Right lobe of liver (tissue), 6 donors: ENCODE data around the gene JMJD8. TPM values are rescaled to one million over a fixed set of nuclear protein-coding genes. Genes with fewer than 3 reads are reported as not detected.

Experiments used
- ATAC-seq, 4 donors: fragments of 200-7000 bp; cut with Tn5 transposase; one replicate each; pipeline ENCODE4 v1.9.1; 2020; ENCODE audit warnings: mild to moderate bottlenecking in 4 of 4, moderate library complexity in 4 of 4
- DNase-seq, 3 donors: peaks; one replicate each; pipeline ENCODE4 v3.0.0-alpha.2; 2020
- H3K27ac ChIP-seq, 3 donors: fragments of 200-600 bp; one replicate each; pipeline ENCODE4 v1.8.0; 2022
- H3K27me3 ChIP-seq, 2 donors: fragments of 200-600 bp; one replicate each; pipeline ENCODE4 v1.8.0; 2022
- H3K36me3 ChIP-seq, 4 donors: fragments of 200-600 bp; sonication (generic) in 1 of 4; one replicate each; pipeline versions ENCODE4 v1.5.1 to v1.8.0; 2017 to 2022; ENCODE audit warnings: control low read depth in 1 of 4
- H3K4me1 ChIP-seq, 4 donors: fragments of 200-600 bp; sonication (generic) in 1 of 4; one replicate each; pipeline versions ENCODE4 v1.5.1 to v1.8.0; 2017 to 2022; ENCODE audit warnings: control low read depth in 1 of 4
- H3K4me3 ChIP-seq, 3 donors: fragments of 200-600 bp; one replicate each; pipeline ENCODE4 v1.8.0; 2022
- H3K9me3 ChIP-seq, 4 donors: fragments of 200-600 bp; sonication (generic) in 1 of 4; one replicate each; pipeline versions ENCODE4 v1.5.1 to v1.8.0; 2017 to 2022; ENCODE audit warnings: control low read depth in 1 of 4
- POLR2A ChIP-seq: fragments of 450-650 bp; IDR thresholded peaks from one replicate; pipeline ENCODE4 v1.6.1; 2017; ENCODE audit warnings: antibody characterized with exemption, mild to moderate bottlenecking
- WGBS: methylation state at CpG from one replicate; pipeline ENCODE4 v1.1.6; 2018; ENCODE audit warnings: low coverage, low lambda C conversion rate; ENCODE audit not compliant: insufficient coverage; ENCODE audit errors: missing lambda C conversion rate; 5-methylcytosine and 5-hydroxymethylcytosine counted together
- intact Hi-C, 2 donors: fragments of 100-400 bp; cut with DNase I; formaldehyde crosslinking; loops; one replicate each; pipeline versions ENCODE4 v1.11.2 to v1.14.1; 2022
- total RNA-seq, 6 experiments: library from RNA; depleted of rRNA in 2 of 6; stranded (reverse); fragments of >200 nt in 2 of 6; fragmentation: NEBNext Ultra II Directional in 3 of 6; extraction: Animal tissue kit (Norgen Biotek cat#: 25700) in 3 of 6; gene quantifications; one replicate each; pipeline versions ENCODE4 v1.1.0 to v1.2.4, GENCODE V29; 2016 to 2023
- TF ChIP-seq, protein P1 (sequence below), 4 donors: fragments of 200-600 bp in 3 of 4; fragments of 450-650 bp in 1 of 4; IDR thresholded peaks; one replicate each; pipeline versions ENCODE4 v1.5.1 to v1.8.0; 2016 to 2022; ENCODE audit warnings: antibody characterized with exemption in 4 of 4, mild to moderate bottlenecking in 2 of 4
- donor health status: DM: no; HTN: yes; CAD: no.
- donor health status: DM: no; HTN: no; CAD: no.
- donor health status: DM: no; HTN: no; CAD: no.
- donor health status: DM: no; HTN: yes; CAD: no.
- donor health status: DM: no; HTN: yes; CAD: no.

JMJD8 gene
- total RNA-seq, 6 experiments from 2014 or later = 26.9 to 68.1 (median 36.9) TPM

DNA sequence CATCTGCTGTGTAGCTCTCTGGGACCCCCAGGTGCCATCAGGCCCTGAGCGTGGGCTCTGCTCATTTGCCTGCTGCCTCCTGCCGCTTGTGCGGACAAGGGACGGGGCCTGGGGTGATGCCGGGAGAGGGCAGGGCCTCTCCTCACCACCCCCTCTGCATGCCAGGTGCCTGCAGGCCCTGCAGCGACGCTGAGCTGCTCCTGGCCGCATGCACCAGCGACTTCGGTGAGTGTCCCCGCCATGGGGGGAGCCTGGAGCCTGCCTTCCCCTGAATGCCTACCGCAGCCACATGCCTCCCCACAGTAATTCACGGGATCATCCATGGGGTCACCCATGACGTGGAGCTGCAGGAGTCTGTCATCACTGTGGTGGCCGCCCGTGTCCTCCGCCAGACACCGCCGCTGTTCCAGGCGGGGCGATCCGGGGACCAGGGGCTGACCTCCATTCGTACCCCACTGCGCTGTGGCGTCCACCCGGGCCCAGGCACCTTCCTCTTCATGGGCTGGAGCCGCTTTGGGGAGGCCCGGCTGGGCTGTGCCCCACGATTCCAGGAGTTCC, 32.7 kb upstream of the JMJD8 start:
- Histone ChIP-seq H3K9me3 (no peaks in the 10 kb centered on the region), H3K36me3 (no peaks in the 10 kb centered on the region), H3K27me3 (no peaks in the 10 kb centered on the region), H3K4me1 (peaks cover 0 to 33% (median 5%) of the 10 kb centered on the region in 4 donors), H3K27ac (no peak overlapping the region), H3K4me3 (no peak overlapping the region)
- WGBS = 65% methylated on average over 5 of the region's 29 CpGs
- DNase-seq = no peak
- intact Hi-C loops = no loop called here
- ATAC-seq = no peak
- TF ChIP-seq POLR2A = no peak
- TF ChIP-seq, protein P1, sequence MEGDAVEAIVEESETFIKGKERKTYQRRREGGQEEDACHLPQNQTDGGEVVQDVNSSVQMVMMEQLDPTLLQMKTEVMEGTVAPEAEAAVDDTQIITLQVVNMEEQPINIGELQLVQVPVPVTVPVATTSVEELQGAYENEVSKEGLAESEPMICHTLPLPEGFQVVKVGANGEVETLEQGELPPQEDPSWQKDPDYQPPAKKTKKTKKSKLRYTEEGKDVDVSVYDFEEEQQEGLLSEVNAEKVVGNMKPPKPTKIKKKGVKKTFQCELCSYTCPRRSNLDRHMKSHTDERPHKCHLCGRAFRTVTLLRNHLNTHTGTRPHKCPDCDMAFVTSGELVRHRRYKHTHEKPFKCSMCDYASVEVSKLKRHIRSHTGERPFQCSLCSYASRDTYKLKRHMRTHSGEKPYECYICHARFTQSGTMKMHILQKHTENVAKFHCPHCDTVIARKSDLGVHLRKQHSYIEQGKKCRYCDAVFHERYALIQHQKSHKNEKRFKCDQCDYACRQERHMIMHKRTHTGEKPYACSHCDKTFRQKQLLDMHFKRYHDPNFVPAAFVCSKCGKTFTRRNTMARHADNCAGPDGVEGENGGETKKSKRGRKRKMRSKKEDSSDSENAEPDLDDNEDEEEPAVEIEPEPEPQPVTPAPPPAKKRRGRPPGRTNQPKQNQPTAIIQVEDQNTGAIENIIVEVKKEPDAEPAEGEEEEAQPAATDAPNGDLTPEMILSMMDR (IDR thresholded peaks at IDR 0.05) = no peak

DNA sequence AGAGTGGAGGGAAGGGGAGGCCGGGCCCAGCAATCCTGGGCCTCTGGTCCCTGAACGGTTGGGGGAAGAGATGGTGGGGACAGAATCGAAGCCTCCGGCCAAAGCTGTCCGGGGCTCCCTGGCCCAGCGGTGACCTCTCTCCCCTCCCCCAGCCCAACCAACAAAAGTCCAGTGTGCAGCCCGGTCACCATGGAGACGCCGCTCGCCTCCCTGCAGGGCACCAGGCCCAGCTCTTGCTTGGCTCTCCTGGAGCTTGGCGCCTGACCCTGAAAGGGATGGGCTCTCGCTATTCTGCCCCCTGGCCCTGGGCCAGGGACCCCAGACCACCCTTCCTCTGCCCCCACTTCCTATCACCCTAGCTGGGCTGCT, 32.0 kb upstream of the JMJD8 start:
- DNase-seq (peak; percentile 85 to 94 (median 93)), ATAC-seq (peak; percentile 50 to 70 (median 66))
- intact Hi-C loops = no loop called here
- Histone ChIP-seq H3K27me3 (no peaks in the 10 kb centered on the region), H3K4me1 (peaks cover 0 to 27% (median 3%) of the 10 kb centered on the region in 4 donors), H3K36me3 (no peaks in the 10 kb centered on the region), H3K4me3 (peak overlapping the region; percentile 12 to 63 (median 31)), H3K9me3 (no peaks in the 10 kb centered on the region), H3K27ac (no peak overlapping the region)
- TF ChIP-seq, protein P1 (IDR thresholded peaks at IDR 0.05) = no peak
- TF ChIP-seq POLR2A = no peak
- WGBS = no CpG with 5 or more reads among the region's 12 CpGs

DNA sequence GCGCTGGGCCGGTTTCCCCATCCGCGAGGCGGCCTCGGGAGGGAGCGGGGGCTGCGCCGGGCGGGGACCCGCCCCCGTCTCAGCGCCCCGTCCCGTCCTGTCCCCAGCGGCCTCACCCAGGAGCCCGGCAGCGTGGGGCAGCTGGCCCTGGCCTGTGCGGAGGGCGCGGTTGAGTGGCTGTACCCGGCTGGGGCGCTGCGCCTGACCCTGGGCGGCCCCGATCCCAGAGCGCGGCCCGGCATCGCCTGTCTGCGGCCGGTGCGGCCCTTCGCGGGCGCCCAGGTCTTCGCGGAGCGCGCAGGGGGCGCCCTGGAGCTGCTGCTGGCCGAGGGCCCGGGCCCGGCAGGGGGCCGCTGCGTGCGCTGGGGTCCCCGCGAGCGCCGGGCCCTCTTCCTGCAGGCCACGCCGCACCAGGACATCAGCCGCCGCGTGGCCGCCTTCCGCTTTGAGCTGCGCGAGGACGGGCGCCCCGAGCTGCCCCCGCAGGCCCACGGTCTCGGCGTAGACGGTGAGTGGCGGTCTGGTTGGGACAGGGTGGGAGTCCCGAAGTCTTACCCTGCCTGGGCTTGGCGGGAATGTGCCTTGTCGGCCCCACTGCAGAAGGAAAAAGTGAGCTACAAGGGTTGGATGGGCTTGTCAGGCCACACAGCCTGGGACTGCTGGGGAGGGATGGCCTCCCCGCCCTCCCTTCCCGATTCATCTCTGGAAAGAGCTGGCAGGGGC, 31.5 kb upstream of the JMJD8 start:
- Histone ChIP-seq H3K4me3 (peak overlapping the region; percentile 54 to 63 (median 58)), H3K9me3 (no peaks in the 10 kb centered on the region), H3K27ac (no peak overlapping the region), H3K27me3 (no peaks in the 10 kb centered on the region), H3K4me1 (peaks cover 0 to 27% (median 3%) of the 10 kb centered on the region in 4 donors), H3K36me3 (no peaks in the 10 kb centered on the region)
- WGBS = 4% methylated on average over 10 of the region's 74 CpGs
- ATAC-seq = peak in 2 of 4 donors; percentile 1 to 10
- TF ChIP-seq, protein P1 (IDR thresholded peaks at IDR 0.05) = peak in 2 of 4 donors; percentile 8 to 25
- TF ChIP-seq POLR2A = no peak
- intact Hi-C loops = no loop called here
- no peak for DNase-seq

DNA sequence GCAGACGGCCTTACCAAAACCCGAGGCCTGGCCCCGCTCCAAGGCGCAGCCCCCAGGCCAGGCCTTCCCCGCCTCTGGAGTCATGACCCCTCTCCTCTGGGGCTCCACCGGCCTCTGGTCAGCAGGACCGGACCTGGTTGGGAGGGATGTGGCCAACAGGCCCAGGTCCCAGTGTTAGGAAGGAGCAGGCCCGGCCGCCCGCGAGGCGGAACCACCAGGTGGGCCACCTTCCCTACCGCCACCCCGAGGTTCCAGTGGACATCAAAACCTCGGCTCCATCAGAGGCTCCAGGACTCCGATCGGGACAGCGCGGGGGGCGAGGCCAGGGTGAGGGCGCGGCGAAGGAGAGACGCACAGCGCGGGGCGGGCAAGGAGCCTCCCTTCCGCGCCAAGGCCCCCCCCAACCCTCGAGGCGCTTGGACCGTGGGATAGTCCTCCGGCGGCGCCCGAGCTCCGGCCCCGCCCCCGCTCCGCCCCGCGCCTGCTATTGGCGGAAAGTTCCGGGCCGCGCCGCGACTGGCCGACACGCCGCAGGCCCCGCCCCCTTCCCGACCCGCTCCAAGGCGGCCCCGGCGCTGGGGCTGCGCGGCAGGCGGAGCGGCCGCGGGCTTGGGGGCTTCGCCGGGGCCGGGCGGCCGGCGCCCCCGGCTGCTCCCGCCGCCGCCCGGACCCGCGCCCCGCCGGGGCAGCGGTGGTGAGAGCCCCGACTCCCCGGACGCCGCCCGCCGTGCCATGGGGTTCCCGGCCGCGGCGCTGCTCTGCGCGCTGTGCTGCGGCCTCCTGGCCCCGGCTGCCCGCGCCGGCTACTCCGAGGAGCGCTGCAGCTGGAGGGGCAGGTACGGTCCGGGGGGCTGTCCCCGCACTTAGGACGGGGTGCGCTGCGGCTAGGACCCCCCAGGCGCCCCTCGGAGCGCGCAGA, 30.7 kb upstream of the JMJD8 start, which contains the start of gene METRN:
METRN (plus strand) TSS at position 561 of the 919 bp plus-strand sequence; CDS start at position 733, 172 bp downstream.
- no CpG with 5 or more reads among the region's 108 CpGs for WGBS
- peak; percentile 79 to 90 (median 84) for ATAC-seq
- intact Hi-C loops = loop anchor here (5.0 kb wide), 2 partner anchors 72 to 337 kb away; partner anchors contain the start of genes CHTF18 (in 1 of the 2) and RPUSD1 (in 1 of the 2)
- H3K9me3 ChIP-seq = no peaks in the 10 kb centered on the region
- peak within 1 kb of the TSS; percentile 54 to 63 (median 58) for H3K4me3 ChIP-seq
- H3K27me3 ChIP-seq = no peaks in the 10 kb centered on the region
- H3K27ac ChIP-seq = no peak within 1 kb of the TSS
- DNase-seq = peak; percentile 90 to 94 (median 93)
- no peaks in the 10 kb centered on the region for H3K36me3 ChIP-seq
- TF ChIP-seq POLR2A = no peak
- TF ChIP-seq, protein P1 (IDR thresholded peaks at IDR 0.05) = no peak
- peaks cover 0 to 20% (median 2%) of the 10 kb centered on the region in 4 donors for H3K4me1 ChIP-seq
